ENCODE data around the gene LAS1L.
"Not testable (repeated sequence)": the region's sequence is repeated elsewhere in the genome, so short reads cannot be mapped to it uniquely, and the experiment has no call there.

LAS1L gene

DNA sequence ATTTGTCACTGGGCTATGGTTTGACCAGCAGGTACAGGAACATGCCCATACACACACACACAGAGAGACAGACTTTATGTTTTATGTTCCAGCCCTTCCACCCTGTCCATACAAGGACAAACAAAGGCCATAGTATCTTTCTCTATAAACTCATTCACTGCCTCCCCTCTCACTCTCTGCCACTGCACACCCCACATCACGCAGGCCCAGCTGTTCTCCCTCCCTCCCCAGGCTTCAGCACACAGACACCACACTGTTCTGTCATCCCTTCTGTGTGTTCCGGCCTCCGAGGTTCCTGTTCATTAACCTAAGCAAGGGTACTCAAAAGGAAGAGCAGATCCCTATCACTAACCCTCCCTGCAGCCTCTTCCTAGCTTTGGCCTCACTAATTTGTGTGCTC is 17.8 kb downstream of the LAS1L start:
- no peak for DNase-seq

DNA sequence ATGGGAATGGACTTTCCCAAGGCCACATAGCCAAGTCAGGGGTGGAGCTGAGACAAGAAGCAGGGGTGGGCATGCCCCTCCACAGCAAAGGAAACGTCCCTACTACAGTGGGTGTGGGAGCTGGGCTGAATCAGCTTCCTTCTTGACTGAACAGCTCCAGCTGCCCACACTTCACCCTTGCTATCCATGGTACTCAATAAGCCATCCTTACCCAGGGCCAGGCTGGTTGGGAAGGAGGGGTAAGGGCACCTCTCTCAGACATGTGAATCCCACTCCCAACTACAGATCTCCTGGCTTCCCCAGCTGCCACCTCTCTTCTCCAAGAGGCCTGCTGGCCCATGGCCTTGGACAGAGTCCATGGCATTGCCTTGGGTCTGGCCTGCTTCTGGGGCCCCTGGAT is 21.0 kb downstream of the LAS1L start:
- no peak for DNase-seq

DNA sequence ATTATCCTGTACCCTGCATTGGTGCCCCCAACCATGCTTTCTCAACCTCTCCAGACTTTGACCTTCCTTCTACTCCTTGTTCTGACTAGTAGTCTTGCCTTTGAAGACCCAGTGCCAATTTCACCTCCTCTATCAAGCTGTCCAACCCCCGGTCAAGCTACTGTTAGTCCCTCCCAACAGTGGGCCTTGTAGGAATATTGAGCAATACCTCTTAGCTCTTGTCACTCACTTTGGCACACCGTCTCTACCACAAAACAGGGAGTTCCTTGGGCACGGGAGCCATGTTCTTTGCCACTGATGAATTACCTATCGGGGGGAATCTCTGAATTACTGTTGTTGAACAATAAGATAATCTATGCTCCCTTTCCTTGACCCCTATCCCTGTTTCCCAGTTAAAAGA is 25.2 kb downstream of the LAS1L start:
- no peak for DNase-seq

DNA sequence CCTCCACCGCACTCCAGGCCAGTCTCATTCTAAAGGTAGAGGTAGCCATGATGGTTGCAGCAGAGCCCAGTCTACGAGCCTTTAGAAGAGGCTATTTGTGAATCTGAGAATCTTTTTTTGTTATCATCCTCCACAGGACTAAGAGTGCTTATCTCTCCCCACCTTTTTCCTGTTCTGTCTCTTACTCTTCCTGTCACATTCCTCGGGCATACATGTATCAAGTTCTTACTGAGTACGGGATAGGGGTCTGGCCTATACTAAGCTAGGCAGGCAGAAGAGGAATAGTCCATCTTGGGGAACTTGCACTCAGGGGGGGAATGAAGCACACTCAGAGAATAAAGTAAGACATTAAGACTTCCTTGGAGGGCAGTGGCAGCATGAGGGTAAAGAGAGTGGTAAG is 25.7 kb downstream of the LAS1L start:
- DNase-seq: no peak

DNA sequence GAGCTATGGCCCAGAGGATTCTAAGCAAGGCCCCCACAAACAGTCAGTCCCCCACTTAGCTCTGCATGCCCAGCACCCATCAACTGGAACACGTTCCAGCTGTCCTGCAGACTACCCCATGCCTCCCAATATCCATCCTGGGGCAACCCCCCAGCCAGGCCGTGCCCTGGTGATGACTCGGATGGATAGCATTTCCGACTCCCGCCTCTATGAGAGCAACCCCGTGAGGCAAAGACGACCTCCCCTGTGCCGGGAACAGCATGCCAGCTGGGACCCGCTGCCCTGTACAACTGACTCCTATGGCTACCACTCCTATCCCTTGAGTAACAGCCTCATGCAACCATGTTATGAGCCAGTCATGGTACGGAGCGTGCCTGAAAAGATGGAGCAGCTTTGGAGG is 32.0 kb downstream of the LAS1L start:
- DNase-seq: no peak

DNA sequence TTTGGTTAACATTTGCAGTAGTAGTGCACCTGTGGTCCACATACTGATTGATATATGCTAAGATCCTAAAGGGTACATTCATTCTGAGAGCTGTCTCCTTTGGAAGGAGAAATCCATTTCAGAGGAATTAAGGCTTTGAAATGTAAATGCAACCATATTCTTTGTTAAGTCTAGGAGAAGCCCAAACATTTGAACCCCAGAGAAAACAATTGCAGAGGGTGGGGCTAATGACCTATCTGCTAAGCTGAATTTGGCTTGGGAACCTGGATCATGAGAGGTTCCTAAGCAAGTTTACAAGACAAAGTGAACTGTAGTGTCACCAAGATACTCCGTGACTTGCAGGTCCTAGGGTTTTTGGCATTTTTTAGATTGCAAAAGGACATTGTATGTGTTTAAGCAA is 41.2 kb downstream of the LAS1L start:
- DNase-seq: no peak

DNA sequence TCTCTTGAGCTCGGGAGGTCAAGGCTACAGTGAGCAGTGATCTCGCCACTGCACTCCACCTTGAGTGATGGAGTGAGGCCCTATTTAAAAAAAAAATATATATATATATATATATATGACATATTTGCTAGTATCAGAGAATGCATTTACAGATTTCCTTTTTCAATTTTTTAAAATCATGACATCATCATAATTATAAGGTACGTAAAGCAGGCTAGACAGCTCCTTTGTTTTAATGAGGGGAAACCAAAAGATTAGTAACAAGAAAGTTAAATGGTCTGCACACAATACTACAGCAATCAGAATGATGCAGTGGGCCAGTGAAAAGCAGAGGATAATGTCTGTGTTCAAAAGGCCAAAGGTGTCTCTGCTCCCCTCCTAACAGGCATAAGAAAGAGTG is 43.0 kb downstream of the LAS1L start:
- no peak for DNase-seq

DNA sequence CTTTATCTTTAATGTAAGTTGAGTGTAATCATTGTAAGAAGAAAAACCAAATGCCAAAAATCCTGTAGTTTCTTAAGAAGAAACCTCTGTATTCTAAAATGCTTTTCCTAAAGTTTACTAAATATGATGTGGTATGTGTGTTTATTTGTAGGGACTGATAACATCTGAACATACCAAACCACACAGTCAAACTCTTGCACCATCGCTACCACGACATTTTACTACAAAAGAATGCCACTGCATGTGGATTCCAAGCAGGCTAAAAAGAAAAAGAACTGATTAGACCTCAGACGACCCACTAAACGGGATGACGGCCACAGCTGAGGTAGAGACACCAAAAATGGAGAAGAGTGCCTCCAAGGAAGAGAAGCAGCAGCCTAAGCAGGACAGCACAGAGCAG is 46.1 kb downstream of the LAS1L start:
- no peak for DNase-seq

DNA sequence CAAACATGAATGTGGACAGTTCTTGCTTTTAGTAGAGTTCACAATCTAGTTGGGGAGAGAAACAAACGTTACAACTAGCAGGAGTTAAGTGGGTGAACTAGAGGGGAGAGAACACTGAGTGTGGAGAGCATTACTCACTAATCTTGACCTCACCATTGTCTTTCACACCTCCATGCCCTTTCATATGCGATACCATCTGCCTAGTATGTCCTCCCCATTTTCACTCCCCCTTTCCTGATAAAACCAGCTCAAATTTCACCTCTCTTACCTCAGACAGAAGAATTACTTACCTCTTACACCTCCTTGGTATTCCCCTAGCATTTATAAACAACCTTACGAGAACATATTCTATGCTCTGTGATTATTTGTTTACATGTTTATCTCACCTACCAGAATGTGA is 53.6 kb downstream of the LAS1L start:
- no peak for DNase-seq

DNA sequence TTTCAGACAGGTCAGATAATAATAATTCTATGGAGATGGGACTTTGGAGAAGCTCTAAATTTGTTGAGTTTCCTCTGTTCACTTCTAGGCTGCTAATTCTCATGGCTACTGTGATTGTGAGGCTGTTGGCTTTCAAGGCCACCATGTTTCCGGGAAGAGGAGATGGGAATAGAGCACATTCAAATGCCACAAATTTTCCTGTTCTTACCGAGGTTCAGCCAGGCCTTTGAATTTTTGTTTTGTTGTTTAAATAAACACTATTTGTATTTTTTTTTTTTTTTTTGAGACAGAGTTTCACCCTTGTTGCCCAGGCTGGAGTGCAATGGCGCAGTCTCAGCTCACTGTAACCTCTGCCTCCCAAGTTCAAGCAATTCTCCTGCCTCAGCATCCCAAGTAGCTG is 55.5 kb downstream of the LAS1L start:
- DNase-seq: not testable (repeated sequence)

DNA sequence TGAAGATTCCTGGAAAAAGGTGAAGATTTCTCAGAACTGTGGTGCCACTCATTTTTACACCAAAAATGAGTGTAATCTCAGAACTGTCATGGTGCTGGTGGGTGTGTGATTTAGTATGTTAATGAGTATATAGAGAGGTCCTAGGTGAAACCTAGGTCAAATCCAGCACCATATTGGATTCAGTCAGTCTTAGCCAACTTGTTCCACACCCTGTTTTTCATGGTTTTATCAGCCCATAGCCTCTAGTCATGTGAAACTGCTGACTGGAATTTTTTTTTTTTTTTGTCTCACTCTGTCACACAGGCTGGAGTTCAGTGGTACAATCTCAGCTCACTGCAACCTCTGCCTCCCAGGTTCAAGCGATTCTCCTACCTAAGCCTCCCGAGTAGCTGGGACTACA is 58.0 kb downstream of the LAS1L start:
- no peak for DNase-seq

DNA sequence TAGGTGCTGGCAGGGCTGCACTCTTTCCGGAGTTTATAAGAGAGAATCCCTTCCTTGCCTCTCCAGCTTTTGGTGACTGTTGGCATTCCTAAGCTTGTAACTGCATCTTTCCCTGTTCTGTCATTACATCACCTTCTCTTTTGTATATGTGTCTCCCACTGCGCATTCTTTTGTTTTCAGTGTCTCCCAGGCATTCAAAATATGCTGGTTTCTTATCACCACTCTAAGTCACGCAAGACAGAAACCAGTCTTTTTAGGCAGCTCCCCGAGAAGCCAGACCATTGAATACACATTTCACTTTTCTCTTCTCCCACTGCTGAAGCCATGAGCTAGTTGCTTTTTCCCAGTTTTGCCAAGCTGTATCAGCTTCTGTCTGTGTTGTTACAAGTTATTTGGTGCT is 71.0 kb downstream of the LAS1L start:
- no peak for DNase-seq
